ENCODE results near the gene TSSK2.

Gene TSSK2

GRCh38 chr22:19086896-19087295 lies 44.2 kb upstream of the TSSK2 start:
- no peak overlapping the region for H3K4me3 ChIP-seq (replicated peaks; ENCODE audit: low read depth, low read length)
- TF ChIP-seq CTCF (IDR thresholded peaks at IDR 0.05; ENCODE audit: low read length, missing control alignments), result no peak
- DNase-seq (ENCODE audit: low read depth), result peak; percentile 44

- no peak for TF ChIP-seq CTCF (IDR thresholded peaks at IDR 0.05; ENCODE audit: low read length, missing control alignments)
- H3K4me3 ChIP-seq (replicated peaks; ENCODE audit: low read depth, low read length), result no peak overlapping the region
- no peak for DNase-seq (ENCODE audit: low read depth)
Measured at GRCh38 chr22:19088866-19089595, 42.1 kb upstream of the TSSK2 start.

GRCh38 chr22:19090183-19090582 lies 40.9 kb upstream of the TSSK2 start:
- H3K4me3 ChIP-seq (replicated peaks; ENCODE audit: low read depth, low read length), result no peak overlapping the region
- DNase-seq (ENCODE audit: low read depth), result no peak
- no peak for TF ChIP-seq CTCF (IDR thresholded peaks at IDR 0.05; ENCODE audit: low read length, missing control alignments)

DNA sequence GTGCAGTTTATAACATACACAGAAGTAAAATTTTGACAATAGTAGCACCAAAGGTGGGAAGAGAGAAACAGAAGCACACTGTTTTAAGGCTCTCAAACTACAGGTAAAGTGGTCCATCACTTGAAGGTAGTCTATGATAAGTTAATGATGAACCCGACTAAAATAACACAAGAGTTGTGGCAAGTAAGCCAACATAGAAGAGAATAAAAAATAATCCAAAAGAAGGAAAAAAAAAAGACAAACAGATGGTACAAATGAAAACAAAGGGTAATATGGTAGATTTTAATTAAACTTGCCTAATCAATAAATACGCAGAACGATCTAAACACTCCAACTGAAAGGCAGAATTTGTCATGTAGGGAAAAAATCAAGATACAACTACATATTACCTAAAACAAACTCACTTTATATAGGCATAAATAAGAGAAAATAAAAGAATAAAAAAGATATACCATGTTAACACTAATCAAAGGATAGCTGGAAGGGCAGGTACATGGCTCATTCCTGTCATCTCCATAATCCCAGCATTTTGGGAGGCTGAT lies 40.5 kb upstream of the TSSK2 start:
- H3K4me3 ChIP-seq (replicated peaks; ENCODE audit: low read depth, low read length), result no peak overlapping the region
- no peak for TF ChIP-seq CTCF (IDR thresholded peaks at IDR 0.05; ENCODE audit: low read length, missing control alignments)
- DNase-seq (ENCODE audit: low read depth), result no peak

GRCh38 chr22:19092725-19093124 lies 38.4 kb upstream of the TSSK2 start:
- DNase-seq (ENCODE audit: low read depth), result no peak
- no peak for TF ChIP-seq CTCF (IDR thresholded peaks at IDR 0.05; ENCODE audit: low read length, missing control alignments)
- no peak overlapping the region for H3K4me3 ChIP-seq (replicated peaks; ENCODE audit: low read depth, low read length)

DNA sequence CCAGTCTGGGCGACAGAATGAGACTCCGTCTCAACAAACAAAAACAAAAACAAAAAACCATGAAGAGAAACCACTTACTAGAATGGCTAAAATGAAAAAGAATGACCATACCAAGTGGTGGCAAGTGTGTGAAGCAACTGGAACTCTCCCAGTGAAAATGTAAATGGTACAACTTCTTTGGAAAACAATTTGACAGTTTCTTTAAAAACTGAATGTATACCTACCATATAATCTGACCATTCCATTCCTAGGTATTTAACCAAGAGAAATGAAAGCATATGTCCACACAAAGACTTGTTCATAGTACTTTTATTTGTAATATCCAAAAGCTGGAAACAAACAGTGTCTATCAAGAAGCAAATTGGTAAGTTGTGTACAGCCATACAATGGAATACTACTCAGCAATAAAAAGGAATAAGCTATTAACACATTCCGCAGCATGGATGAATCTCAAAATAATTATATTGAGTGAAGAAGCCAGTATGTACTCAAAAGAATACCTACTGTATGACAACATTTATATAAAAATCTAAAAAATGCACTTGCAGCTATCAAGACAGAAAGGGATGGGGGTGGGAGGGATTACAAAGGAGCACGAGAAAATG lies 36.6 kb upstream of the TSSK2 start:
- DNase-seq (ENCODE audit: low read depth), result no peak
- no peak overlapping the region for H3K4me3 ChIP-seq (replicated peaks; ENCODE audit: low read depth, low read length)
- no peak for TF ChIP-seq CTCF (IDR thresholded peaks at IDR 0.05; ENCODE audit: low read length, missing control alignments)

Measured in fibroblast of pulmonary artery (primary cell).